ENCODE measurements around the gene KLHL3. TPM values are rescaled to one million over a fixed set of nuclear protein-coding genes. Genes with fewer than 3 reads are reported as not detected.

The KLHL3 gene
- total and polyA plus RNA-seq, 9 of the 15 experiments (the other 6 are each of a cell fraction or from before 2014, with no cell fraction given), result under 0.01 to 1.5 (median 0.22) TPM

DNA sequence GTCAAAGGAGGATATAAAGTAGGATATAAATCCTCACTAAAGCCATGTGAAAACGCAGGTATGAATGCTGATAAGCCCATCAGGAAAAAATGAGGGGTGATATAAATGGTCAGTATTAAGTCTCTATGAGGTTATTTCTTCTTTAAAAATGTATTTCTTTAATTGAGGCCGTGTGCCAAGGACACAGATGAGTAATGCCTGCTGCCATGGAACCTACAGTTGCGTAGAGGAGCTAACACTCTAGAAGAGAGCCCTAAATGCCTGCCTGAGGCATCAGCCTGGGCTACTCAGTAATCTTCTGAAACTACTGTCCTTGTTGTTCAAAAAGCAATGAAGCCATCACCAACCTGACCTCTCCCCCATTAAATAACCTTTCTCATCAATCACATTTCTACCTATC, 84.9 kb downstream of the KLHL3 start (continued):
- TF ChIP-seq, protein P1, sequence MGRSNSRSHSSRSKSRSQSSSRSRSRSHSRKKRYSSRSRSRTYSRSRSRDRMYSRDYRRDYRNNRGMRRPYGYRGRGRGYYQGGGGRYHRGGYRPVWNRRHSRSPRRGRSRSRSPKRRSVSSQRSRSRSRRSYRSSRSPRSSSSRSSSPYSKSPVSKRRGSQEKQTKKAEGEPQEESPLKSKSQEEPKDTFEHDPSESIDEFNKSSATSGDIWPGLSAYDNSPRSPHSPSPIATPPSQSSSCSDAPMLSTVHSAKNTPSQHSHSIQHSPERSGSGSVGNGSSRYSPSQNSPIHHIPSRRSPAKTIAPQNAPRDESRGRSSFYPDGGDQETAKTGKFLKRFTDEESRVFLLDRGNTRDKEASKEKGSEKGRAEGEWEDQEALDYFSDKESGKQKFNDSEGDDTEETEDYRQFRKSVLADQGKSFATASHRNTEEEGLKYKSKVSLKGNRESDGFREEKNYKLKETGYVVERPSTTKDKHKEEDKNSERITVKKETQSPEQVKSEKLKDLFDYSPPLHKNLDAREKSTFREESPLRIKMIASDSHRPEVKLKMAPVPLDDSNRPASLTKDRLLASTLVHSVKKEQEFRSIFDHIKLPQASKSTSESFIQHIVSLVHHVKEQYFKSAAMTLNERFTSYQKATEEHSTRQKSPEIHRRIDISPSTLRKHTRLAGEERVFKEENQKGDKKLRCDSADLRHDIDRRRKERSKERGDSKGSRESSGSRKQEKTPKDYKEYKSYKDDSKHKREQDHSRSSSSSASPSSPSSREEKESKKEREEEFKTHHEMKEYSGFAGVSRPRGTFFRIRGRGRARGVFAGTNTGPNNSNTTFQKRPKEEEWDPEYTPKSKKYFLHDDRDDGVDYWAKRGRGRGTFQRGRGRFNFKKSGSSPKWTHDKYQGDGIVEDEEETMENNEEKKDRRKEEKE (IDR thresholded peaks at IDR 0.05; ENCODE audit: borderline replicate concordance in 1 of 2, control insufficient read depth in 1 of 2, low read depth in 2 of 2, low read length in 1 of 2), result no peak
- TF ChIP-seq, protein P2, sequence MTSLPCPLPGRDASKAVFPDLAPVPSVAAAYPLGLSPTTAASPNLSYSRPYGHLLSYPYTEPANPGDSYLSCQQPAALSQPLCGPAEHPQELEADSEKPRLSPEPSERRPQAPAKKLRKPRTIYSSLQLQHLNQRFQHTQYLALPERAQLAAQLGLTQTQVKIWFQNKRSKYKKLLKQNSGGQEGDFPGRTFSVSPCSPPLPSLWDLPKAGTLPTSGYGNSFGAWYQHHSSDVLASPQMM (CRISPR knock-in tag; IDR thresholded peaks at IDR 0.05), result no peak
- TF ChIP-seq ZNF444 (CRISPR knock-in tag; IDR thresholded peaks at IDR 0.05), result no peak

DNA sequence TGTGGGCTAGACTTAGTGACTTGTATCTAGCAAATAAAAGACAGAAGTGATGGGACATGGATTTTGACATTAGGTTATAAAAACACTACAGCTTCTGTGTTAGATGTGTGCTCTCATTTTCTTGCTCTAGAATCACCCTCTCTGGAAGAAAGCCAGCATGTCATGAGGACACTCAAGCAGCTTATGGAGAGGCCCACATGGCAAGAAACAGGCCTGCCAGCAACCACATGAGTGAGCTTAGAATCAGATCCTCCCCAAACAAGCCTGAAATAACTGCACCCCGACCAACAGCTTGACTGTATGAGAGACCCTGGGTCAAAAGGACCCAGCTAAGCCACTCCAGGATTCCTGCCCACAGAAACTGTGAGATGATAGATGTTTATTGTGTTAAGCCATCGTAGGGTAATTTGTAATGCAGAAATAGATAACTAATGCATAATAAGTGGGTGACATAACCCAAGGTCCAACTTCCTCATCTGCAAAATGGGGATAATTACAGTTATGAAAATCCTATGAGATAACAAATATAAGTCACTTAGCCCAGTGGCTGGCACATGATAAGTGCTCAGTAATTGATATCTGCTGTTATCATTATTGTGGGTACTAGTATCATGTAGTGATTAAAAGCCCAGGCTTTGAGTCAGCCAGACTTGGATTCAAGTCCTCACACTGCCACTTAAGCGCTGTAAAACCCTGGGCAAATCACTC, 86.5 kb downstream of the KLHL3 start:
- Histone ChIP-seq H3K9me1 (ENCODE audit: control insufficient read depth, insufficient read depth, low read length) (no peaks in the 10 kb centered on the region), H3K27ac (ENCODE audit: extremely low read depth, low read depth, low read length) (no peak overlapping the region), H3K36me3 (ENCODE audit: control insufficient read depth, insufficient read depth, low read length) (no peaks in the 10 kb centered on the region), H3K4me3 (no peak overlapping the region), H3K9ac (ENCODE audit: insufficient read depth in 1 of 2, low read depth in 2 of 2, low read length in 2 of 2) (no peak overlapping the region), H2AFZ (ENCODE audit: low read depth, low read length) (no peak overlapping the region), H3K4me1 (replicated peaks in 1 of 2; ENCODE audit: control insufficient read depth in 2 of 2, insufficient read depth in 2 of 2, low read length in 2 of 2) (no peaks in the 10 kb centered on the region), H4K20me1 (replicated peaks; ENCODE audit: control insufficient read depth, insufficient read depth, low read length) (no peaks in the 10 kb centered on the region), H3K9me3 (replicated peaks; ENCODE audit: control insufficient read depth, insufficient read depth, low read depth, low read length) (no peaks in the 10 kb centered on the region), H3K27me3 (ENCODE audit: control insufficient read depth in 2 of 2, insufficient read depth in 2 of 2, low read length in 2 of 2) (no peaks in the 10 kb centered on the region), H3K4me2 (ENCODE audit: insufficient read depth, low read length) (no peak overlapping the region), H3K79me2 (ENCODE audit: control insufficient read depth, insufficient read depth, low read length) (no peaks in the 10 kb centered on the region)
- CTCF ChIA-PET (ENCODE audit: low intra/inter-chr PET ratio), result no interaction called here
- no TSS peak for BruUV-seq (replicated peaks)
- DNase-seq (ENCODE audit: extremely low read depth in 1 of 4, low spot score in 3 of 4) (no peak), ATAC-seq (no peak), FAIRE-seq (no peak)
- in situ Hi-C loops (cut with MboI) (no loop called here), intact Hi-C loops (cut with micrococcal nuclease) (no loop called here)
- POLR2A ChIA-PET, result interaction anchor here (0.6 kb wide), 1 partner anchor 105 kb away, joined by 3 read pairs; the partner anchor contains the start of gene HNRNPA0
- WGBS (ENCODE audit: insufficient coverage, low coverage, missing lambda C conversion rate), result 0% methylated on average over 3 of the region's 3 CpGs
- TF ChIP-seq, protein P3, sequence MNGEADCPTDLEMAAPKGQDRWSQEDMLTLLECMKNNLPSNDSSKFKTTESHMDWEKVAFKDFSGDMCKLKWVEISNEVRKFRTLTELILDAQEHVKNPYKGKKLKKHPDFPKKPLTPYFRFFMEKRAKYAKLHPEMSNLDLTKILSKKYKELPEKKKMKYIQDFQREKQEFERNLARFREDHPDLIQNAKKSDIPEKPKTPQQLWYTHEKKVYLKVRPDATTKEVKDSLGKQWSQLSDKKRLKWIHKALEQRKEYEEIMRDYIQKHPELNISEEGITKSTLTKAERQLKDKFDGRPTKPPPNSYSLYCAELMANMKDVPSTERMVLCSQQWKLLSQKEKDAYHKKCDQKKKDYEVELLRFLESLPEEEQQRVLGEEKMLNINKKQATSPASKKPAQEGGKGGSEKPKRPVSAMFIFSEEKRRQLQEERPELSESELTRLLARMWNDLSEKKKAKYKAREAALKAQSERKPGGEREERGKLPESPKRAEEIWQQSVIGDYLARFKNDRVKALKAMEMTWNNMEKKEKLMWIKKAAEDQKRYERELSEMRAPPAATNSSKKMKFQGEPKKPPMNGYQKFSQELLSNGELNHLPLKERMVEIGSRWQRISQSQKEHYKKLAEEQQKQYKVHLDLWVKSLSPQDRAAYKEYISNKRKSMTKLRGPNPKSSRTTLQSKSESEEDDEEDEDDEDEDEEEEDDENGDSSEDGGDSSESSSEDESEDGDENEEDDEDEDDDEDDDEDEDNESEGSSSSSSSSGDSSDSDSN (IDR thresholded peaks at IDR 0.05; ENCODE audit: borderline replicate concordance in 1 of 2, low read depth in 2 of 2, low read length in 2 of 2), result no peak
- TF ChIP-seq PYGO2 (tag; IDR thresholded peaks at IDR 0.05) (no peak), ZNF174 (CRISPR knock-in tag; IDR thresholded peaks at IDR 0.05) (no peak)
- TF ChIP-seq, protein P4, sequence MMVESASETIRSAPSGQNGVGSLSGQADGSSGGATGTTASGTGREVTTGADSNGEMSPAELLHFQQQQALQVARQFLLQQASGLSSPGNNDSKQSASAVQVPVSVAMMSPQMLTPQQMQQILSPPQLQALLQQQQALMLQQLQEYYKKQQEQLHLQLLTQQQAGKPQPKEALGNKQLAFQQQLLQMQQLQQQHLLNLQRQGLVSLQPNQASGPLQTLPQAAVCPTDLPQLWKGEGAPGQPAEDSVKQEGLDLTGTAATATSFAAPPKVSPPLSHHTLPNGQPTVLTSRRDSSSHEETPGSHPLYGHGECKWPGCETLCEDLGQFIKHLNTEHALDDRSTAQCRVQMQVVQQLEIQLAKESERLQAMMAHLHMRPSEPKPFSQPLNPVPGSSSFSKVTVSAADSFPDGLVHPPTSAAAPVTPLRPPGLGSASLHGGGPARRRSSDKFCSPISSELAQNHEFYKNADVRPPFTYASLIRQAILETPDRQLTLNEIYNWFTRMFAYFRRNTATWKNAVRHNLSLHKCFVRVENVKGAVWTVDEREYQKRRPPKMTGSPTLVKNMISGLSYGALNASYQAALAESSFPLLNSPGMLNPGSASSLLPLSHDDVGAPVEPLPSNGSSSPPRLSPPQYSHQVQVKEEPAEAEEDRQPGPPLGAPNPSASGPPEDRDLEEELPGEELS (CRISPR knock-in tag; IDR thresholded peaks at IDR 0.05; ENCODE audit: borderline replicate concordance), result no peak
- TF ChIP-seq, protein P5, sequence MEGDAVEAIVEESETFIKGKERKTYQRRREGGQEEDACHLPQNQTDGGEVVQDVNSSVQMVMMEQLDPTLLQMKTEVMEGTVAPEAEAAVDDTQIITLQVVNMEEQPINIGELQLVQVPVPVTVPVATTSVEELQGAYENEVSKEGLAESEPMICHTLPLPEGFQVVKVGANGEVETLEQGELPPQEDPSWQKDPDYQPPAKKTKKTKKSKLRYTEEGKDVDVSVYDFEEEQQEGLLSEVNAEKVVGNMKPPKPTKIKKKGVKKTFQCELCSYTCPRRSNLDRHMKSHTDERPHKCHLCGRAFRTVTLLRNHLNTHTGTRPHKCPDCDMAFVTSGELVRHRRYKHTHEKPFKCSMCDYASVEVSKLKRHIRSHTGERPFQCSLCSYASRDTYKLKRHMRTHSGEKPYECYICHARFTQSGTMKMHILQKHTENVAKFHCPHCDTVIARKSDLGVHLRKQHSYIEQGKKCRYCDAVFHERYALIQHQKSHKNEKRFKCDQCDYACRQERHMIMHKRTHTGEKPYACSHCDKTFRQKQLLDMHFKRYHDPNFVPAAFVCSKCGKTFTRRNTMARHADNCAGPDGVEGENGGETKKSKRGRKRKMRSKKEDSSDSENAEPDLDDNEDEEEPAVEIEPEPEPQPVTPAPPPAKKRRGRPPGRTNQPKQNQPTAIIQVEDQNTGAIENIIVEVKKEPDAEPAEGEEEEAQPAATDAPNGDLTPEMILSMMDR (IDR thresholded peaks at IDR 0.05 in 2 of 3, conservative IDR thresholded peaks at IDR 0.05 in 1 of 3; ENCODE audit: insufficient read depth in 2 of 3, low read depth in 1 of 3, low read length in 3 of 3), result no peak
